Activated naive CD8-positive, alpha-beta T cell (primary cell): ENCODE measurements around the gene STK11IP.
"Not testable (repeated sequence)": the region's sequence is repeated elsewhere in the genome, so short reads cannot be mapped to it uniquely, and the experiment has no call there.

Experiments used
- H3K27ac Mint-ChIP-seq: one replicate; pipeline ENCODE4 v1.8.0; 2021; ENCODE audit warnings: mixed read lengths
- H3K27me3 Mint-ChIP-seq: one replicate; pipeline ENCODE4 v1.8.0; 2021; ENCODE audit warnings: mixed read lengths
- H3K36me3 Mint-ChIP-seq: one replicate; pipeline ENCODE4 v1.8.0; 2021; ENCODE audit warnings: mixed read lengths
- H3K4me1 Mint-ChIP-seq: one replicate; pipeline ENCODE4 v1.8.0; 2021; ENCODE audit warnings: low read depth, mixed read lengths
- H3K4me3 Mint-ChIP-seq: one replicate; pipeline ENCODE4 v1.8.0; 2021; ENCODE audit warnings: mild to moderate bottlenecking, mixed read lengths
- H3K9me3 Mint-ChIP-seq: one replicate; pipeline ENCODE4 v1.8.0; 2021; ENCODE audit warnings: low read depth, mixed read lengths

The STK11IP gene

DNA sequence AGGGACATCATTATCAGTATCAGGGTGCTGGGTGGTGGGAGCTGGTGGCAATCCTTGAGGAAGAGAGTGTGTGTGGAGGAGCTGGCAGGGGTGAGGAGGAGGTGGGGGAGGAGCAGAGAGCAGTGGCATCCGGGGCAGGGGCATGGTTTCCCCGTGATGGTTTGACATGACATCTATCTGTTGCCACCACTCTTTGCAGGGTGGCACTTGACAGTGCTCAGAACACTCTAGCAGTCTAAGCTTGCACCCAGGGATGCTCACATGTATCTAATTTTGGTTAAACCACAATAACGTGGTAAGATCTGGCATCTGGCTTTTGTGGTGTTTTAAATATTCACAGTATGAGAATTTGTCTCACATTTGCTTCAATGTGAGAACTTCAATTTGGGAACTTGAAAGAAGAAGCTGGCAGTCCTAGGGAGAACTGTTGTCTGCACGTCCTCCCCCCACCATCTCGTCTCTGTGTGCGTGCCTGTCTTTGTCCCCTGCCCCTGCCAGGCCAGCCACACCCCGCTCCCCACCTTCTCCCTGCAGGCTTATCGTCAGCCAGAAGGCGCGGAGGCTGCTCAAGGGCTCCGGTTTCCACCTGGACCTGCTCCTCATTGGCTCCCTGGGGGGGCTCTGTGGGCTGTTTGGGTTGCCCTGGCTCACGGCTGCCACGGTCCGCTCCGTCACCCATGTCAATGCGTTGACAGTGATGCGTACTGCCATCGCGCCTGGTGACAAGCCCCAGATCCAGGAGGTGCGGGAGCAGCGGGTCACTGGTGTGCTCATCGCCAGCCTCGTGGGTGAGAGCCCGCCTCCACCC is 41.5 kb downstream of the STK11IP start:
- Mint-ChIP-seq H3K9me3 (no peaks in the 10 kb centered on the region), H3K4me1 (peaks cover 5% of the 10 kb centered on the region), H3K4me3 (no peak overlapping the region), H3K36me3 (no peaks in the 10 kb centered on the region), H3K27ac (no peak overlapping the region), H3K27me3 (peaks cover 3% of the 10 kb centered on the region)

DNA sequence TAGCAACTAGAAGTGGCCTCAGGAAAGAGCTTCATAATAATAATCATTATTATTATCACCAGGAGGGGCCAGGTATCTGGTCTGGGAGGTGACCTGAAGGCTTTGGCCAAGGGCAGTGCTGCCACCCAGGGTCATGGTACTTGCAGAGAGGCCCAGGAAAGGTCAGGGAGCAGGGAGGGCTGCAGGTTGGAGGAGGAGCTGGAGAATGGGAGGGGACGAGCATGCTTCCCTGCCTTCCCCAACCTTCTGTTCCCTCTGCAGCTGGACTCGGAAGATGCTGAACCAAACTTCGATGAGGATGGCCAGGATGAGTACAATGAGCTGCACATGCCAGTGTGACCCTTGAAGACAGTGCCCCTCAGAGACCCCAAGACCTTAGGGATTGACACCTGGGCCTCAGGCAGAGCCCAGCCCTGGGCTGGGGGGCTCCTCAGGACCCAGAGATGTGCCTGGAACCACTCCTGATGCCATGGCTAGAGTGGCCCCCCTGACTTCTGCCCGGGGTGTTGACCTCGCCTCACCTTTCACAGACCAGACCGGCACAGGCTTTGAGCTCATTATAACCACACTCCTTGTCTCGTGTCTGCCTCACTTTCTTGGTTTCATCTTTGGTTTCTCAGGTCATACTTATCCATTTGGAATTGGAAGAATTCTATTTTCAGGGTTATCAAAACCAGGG is 43.9 kb downstream of the STK11IP start:
- Mint-ChIP-seq H3K4me3 (no peak overlapping the region), H3K27me3 (peaks cover 9% of the 10 kb centered on the region), H3K9me3 (no peaks in the 10 kb centered on the region), H3K36me3 (no peaks in the 10 kb centered on the region), H3K4me1 (peaks cover 5% of the 10 kb centered on the region), H3K27ac (no peak overlapping the region)

DNA sequence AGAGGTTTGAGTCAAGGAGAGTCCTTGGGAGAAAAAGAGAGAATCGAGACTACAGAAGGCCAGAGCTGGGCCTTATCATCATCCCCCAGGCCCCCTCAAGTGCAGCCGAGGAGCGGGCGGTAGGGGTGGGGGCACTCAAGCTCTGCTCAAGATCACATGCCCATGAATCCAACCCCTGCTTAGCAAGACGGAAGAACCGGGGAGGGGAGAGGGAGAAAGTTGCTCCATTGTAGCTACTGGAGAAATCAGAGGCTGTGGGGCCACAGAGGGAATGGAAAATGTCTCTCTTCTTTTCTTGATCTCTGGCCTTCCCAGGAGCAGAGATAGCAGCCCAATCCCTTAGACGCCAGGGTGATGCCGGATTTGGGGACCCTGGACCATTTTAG is 44.4 kb downstream of the STK11IP start:
- no peak overlapping the region for H3K4me3 Mint-ChIP-seq
- no peaks in the 10 kb centered on the region for H3K9me3 Mint-ChIP-seq
- peaks cover 8% of the 10 kb centered on the region for H3K27me3 Mint-ChIP-seq
- H3K4me1 Mint-ChIP-seq = peaks cover 5% of the 10 kb centered on the region
- no peaks in the 10 kb centered on the region for H3K36me3 Mint-ChIP-seq
- H3K27ac Mint-ChIP-seq = no peak overlapping the region

DNA sequence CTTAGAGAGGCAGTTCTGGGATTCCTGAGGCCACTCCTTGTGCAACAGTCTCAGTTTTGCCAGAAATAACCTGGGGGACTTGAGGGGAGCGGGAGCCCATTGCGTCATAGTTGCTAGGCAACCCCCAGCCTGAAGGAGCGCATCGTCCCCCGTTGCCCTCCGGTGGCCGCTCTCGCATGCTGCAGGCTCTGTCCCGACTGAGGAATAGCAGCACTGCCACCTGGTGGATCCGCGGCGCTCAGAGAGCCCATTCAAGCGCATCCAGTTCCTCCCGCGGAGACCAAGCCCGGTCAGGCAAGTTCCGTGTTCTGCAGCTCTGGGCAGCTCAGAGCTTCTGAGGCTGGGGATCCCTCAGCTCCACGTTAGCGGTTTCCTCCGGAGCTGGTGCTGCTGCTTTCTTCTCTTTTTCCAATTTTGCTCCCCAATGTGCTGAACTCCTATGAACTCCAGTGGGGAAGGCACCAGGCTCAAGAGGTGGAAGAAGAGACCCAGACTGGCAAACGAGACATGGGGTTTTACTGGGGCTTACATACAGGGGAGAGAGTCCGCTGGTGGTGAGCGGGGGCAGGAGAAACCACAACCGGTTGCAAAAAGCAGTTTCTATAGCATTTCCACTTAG is 44.9 kb downstream of the STK11IP start:
- Mint-ChIP-seq H3K4me1 (peaks cover 5% of the 10 kb centered on the region), H3K4me3 (no peak overlapping the region), H3K9me3 (no peaks in the 10 kb centered on the region), H3K36me3 (no peaks in the 10 kb centered on the region), H3K27ac (no peak overlapping the region), H3K27me3 (peaks cover 8% of the 10 kb centered on the region)

DNA sequence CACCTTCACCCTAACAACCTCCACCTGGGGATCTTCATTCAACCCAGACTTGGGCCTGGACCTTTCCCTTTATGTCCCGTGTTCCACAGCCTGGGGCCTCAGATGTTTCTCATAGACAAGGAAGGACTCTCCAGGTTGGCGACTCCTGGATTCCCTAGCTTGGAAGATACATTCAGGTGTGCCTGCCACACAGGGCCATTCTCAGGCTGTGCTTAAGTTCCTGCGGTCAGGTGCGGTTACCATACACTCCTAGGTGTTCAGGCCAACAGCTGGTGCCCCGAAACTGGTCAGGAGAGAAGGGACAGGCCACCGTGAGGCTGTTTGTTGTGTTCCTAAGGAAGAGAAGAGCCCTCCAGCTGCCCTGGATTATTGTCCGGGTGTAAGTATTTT is 45.4 kb downstream of the STK11IP start:
- peaks cover 5% of the 10 kb centered on the region for H3K4me1 Mint-ChIP-seq
- no peak overlapping the region for H3K4me3 Mint-ChIP-seq
- no peak overlapping the region for H3K27ac Mint-ChIP-seq
- H3K36me3 Mint-ChIP-seq = no peaks in the 10 kb centered on the region
- H3K9me3 Mint-ChIP-seq = no peaks in the 10 kb centered on the region
- H3K27me3 Mint-ChIP-seq = peaks cover 10% of the 10 kb centered on the region

DNA sequence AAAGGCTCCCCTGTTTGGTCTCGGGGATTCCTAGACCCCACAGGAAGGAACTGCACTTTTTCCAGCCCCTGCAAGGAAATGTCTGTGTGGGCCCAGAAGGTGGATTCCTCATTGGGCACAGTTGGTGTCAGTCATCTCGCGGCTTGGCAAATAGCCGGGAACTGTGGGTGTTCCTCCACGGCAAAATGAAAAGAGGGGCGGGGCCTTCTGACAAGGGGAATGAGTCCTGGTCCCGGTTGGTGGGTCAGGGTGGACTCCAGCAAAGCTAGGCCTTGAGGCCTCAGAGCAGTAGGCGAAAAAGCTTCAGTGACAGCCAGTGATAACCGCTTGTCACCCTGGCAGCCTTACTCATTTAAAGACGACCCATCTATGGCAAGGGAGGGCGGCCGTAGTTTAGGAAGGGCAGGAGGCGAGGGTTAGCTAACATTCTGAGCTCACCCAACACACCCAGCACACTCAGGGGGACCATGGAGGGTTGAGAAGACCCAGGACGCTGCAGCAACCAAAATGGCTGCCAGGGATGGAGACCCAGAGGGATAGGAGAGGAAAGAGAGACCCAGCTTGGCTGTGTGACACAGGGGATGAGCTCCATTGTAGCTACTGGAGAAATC is 46.2 kb downstream of the STK11IP start:
- Mint-ChIP-seq H3K27ac (no peak overlapping the region), H3K4me3 (no peak overlapping the region), H3K9me3 (no peaks in the 10 kb centered on the region)

DNA sequence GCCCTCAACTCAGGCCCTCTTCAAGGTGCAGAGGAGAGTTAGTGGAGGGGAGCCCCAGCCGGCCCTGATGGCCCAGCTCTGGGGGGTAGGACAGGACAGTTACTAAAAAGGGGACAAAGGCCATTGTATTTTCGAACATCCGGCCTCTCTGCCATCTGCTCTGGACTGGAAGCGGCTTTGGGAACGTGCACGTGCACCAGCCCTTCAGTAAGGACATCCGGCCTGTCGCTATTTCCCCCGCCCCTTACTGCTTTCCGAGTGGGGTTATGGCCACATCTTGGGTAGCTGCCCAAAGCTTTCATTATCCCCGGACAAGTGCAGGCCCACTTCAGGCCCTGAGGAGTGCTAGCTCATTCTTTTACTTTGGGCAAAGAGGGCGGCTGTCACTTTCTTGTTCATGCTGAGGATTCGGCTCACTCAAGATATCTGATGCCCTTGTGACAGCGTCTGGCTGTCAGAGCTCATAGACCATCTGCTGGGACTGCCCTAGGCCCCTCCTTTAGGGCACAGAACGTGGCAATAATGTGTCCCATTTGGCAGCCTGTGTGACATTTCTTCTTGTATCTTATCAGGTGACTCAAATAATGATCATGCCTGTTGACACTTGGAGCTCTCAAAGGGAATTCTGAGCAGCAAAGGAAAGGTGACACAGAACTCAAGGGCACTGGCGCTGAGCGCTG is 47.3 kb downstream of the STK11IP start:
- Mint-ChIP-seq H3K27ac (no peak overlapping the region), H3K4me1 (peaks cover 5% of the 10 kb centered on the region), H3K27me3 (peaks cover 18% of the 10 kb centered on the region), H3K9me3 (no peaks in the 10 kb centered on the region), H3K36me3 (no peaks in the 10 kb centered on the region), H3K4me3 (no peak overlapping the region)

More for the DNA sequence above, 46.2 kb downstream of the STK11IP start:
- no peaks in the 10 kb centered on the region for H3K36me3 Mint-ChIP-seq
- peaks cover 15% of the 10 kb centered on the region for H3K27me3 Mint-ChIP-seq
- H3K4me1 Mint-ChIP-seq = peaks cover 5% of the 10 kb centered on the region

DNA sequence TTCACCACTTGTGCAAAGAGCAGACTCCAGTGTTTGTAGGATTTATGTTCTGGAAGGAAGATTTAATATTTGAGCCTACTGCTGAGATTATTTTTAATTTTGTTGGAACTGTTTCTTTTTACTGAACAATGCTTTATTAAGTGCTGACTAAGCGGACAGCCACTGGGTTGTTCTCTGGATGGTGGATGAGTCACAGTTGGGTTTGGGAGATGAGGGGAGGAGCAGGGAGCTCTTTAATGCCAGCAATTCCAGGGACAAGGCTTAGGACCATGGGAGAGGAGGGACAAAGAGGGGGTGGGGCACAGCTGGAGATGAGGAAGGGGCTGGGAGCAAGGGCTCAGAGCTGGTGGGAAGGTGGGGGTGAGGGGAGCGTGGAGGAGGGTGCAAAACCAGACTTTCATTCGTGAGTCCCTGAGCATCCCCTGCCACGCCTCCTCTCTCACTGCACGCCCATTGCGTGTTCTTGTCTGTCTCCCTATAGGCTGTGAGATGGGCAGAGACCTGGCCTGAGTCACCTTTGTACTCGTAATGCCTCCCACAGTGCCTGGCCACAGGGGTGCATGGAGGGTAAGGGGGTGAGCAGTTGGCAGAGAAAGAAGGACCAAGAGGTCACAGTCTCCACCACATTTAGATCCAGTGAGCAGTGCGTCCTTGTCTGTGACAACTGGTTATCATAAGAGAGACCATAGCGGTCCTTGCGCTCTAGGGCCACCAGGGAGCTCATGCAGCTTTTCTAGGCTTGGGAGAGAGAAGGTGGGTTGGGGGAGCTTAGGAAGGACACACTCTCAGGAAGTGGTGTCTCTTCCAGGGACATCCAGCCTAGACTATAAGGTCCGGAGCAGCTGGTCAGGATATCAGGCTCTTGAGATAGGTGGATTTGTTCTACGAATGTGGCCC is 48.2 kb downstream of the STK11IP start:
- Mint-ChIP-seq H3K4me1 (peaks cover 5% of the 10 kb centered on the region), H3K27ac (no peak overlapping the region), H3K36me3 (no peaks in the 10 kb centered on the region), H3K27me3 (peaks cover 21% of the 10 kb centered on the region), H3K9me3 (no peaks in the 10 kb centered on the region), H3K4me3 (no peak overlapping the region)

DNA sequence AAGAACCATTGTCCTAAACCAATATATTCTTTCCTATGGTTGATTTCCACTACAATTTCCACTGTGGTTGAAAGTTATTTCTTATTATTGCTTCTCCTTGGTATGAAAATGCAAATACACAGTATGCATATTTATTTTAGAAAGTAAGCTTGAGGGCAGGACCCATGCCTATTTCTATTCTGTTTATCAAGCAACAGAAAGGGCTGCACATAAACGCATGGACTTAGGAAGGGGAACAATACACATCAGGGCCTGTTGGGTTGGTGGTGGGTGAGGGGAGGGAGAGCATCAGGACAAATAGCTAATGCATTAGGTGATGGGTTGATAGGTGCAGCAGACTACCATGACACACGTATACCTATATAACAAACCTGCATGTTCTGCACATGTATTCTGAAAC is 50.5 kb downstream of the STK11IP start:
- Mint-ChIP-seq H3K27me3 (peaks cover 36% of the 10 kb centered on the region), H3K4me3 (no peak overlapping the region), H3K4me1 (no peaks in the 10 kb centered on the region), H3K9me3 (no peaks in the 10 kb centered on the region), H3K27ac (no peak overlapping the region), H3K36me3 (peaks cover 2% of the 10 kb centered on the region)

DNA sequence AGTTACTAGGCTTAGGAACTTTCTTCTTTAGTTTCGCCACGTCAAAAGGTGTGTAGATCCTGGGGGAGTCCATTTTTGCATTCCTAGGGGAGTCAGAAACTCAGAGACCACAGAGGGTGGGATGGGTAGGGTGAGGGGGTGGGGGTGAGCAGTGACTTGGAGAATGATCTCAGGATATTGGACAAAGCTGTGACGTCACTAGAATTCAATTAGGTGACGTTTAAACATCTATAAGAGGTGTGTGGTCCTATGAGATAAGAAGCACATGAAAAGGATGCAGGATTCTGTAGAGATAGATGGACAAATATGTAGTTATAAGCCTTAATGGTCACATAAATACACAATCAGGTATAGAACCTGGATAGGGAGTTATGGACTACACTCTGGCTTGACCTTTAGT is 51.3 kb downstream of the STK11IP start:
- no peak overlapping the region for H3K27ac Mint-ChIP-seq
- no peaks in the 10 kb centered on the region for H3K4me1 Mint-ChIP-seq
- no peak overlapping the region for H3K4me3 Mint-ChIP-seq
- peaks cover 2% of the 10 kb centered on the region for H3K36me3 Mint-ChIP-seq
- H3K9me3 Mint-ChIP-seq = no peaks in the 10 kb centered on the region
- H3K27me3 Mint-ChIP-seq = peaks cover 36% of the 10 kb centered on the region

DNA sequence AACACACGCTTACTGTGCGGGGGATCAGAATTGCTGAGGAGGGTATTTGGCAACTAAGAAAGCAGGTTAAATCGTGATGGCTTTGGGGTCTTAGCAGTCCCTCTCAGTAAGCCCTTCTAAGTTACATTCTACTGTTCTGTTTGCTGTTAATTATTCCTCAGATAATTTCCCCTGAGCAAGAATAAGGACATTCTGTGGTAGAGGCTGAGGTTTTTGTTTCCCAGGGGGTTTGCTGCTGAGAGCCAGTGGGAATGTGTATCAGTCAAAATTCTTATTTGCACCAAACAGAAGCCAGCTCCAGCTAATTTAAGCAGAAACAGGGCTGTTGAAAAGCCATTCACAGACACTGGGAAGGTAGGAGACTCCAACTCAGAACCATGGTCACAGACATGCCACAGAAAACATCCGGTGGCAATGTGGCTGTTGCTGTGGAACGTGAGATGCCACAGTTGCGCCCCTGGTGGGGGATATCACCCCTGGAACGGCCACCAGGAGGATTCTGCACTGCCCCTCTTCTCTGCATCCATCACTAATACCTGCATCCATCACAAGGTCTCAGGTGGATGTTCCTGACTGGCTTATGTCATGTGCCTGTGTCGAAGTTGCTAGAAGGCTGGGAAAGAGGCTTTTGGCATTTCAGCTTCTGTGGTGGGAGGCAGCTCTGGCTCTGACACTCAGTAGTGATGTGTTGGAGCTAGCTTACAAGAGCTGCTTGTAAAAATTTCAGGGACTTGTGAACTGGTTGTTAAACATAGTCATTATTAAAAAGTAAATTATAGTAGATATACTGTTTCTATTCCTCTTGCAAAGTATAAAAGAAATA is 53.0 kb downstream of the STK11IP start:
- Mint-ChIP-seq H3K9me3 (no peaks in the 10 kb centered on the region), H3K4me1 (no peaks in the 10 kb centered on the region), H3K27me3 (peaks cover 30% of the 10 kb centered on the region), H3K27ac (no peak overlapping the region), H3K36me3 (peaks cover 2% of the 10 kb centered on the region), H3K4me3 (no peak overlapping the region)

DNA sequence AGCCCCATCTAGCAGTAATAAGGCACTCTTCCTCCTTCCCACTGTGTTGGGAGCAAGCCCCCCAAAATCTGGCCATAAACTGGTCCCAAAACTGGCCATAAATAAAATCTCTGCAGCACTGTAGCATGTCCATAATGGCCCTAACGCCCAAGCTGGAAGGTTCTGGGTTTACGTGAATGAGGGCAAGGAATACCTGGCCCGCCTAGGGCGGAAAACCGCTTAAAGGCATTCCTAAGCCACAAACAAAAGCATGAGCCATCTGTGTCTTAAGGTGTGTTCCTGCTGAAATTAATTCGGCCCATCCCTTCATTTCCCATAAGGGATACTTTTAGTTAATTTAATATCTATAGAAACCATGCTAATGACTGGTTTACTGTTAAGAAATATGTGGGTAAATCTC is 54.0 kb downstream of the STK11IP start:
- peaks cover 32% of the 10 kb centered on the region for H3K27me3 Mint-ChIP-seq
- not testable (repeated sequence) for H3K27ac Mint-ChIP-seq, H3K4me1 Mint-ChIP-seq, H3K36me3 Mint-ChIP-seq, H3K4me3 Mint-ChIP-seq, H3K9me3 Mint-ChIP-seq

DNA sequence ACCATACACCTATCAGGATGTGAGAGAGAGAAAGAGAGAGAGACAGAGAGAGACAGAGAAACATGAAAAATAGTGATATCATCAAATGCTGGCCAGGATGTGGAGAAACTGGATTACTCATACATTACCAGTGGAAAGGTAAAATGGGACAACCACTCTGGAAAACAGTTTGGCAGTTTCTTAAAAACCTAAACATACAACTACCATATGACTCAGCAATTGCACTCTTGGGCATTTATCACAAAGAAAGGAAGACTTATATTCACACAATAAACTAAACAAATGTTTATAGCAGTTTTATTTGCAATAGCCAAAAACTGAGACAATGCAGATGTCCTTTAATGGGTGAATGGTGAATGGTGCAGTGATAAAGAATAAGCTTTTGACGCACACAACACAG is 58.9 kb downstream of the STK11IP start:
- peaks cover 4% of the 10 kb centered on the region for H3K9me3 Mint-ChIP-seq
- H3K4me3 Mint-ChIP-seq = no peak overlapping the region
- H3K27me3 Mint-ChIP-seq = peaks cover 16% of the 10 kb centered on the region
- no peak overlapping the region for H3K27ac Mint-ChIP-seq
- peaks cover 1% of the 10 kb centered on the region for H3K36me3 Mint-ChIP-seq
- H3K4me1 Mint-ChIP-seq = no peaks in the 10 kb centered on the region
